Left ventricle myocardium inferior (tissue), 1 donor: Measurements from ENCODE around the gene TMEM132A. TPM values are rescaled to one million over a fixed set of nuclear protein-coding genes. Genes with fewer than 3 reads are reported as not detected.

Source experiments
- DNase-seq: peaks from one replicate; pipeline ENCODE4 v3.0.0-alpha.2; 2020
- H3K27ac ChIP-seq: fragments of 200-600 bp; replicated peaks from 2 replicates; pipeline ENCODE4 v1.8.0; 2021
- H3K27me3 ChIP-seq: fragments of 200-600 bp; 2 replicates; pipeline ENCODE4 v1.8.0; 2021; ENCODE audit warnings: low read depth
- H3K36me3 ChIP-seq: fragments of 200-600 bp; 2 replicates; pipeline ENCODE4 v1.8.0; 2021
- H3K4me1 ChIP-seq: fragments of 200-600 bp; 2 replicates; pipeline ENCODE4 v1.8.0; 2021
- H3K4me3 ChIP-seq: fragments of 200-600 bp; 2 replicates; pipeline ENCODE4 v1.8.0; 2021; ENCODE audit warnings: mild to moderate bottlenecking, moderate library complexity
- H3K9me3 ChIP-seq: fragments of 200-600 bp; replicated peaks from 2 replicates; pipeline ENCODE4 v1.8.0; 2021
- intact Hi-C: fragments of 100-400 bp; cut with micrococcal nuclease; formaldehyde crosslinking; loops from one replicate; pipeline ENCODE4 v1.11.0; 2022
- total RNA-seq: library from RNA; stranded (reverse); fragmentation: NEBNext Ultra II Directional; extraction: Animal tissue kit (Norgen Biotek cat#: 25700); gene quantifications from one replicate; pipeline ENCODE4 v1.2.1, GENCODE V29; 2021
- TF ChIP-seq, protein P1 (sequence below): fragments of 200-600 bp; IDR thresholded peaks from 2 replicates; pipeline ENCODE4 v1.8.0; 2021; ENCODE audit warnings: antibody characterized with exemption, mild to moderate bottlenecking, borderline replicate concordance
- donor health status: DM: no; HTN: yes; CAD: no; lungs with severe emphysema.

The TMEM132A gene
- total RNA-seq, 1 donor from 2014 or later, result 6.4 TPM

DNA sequence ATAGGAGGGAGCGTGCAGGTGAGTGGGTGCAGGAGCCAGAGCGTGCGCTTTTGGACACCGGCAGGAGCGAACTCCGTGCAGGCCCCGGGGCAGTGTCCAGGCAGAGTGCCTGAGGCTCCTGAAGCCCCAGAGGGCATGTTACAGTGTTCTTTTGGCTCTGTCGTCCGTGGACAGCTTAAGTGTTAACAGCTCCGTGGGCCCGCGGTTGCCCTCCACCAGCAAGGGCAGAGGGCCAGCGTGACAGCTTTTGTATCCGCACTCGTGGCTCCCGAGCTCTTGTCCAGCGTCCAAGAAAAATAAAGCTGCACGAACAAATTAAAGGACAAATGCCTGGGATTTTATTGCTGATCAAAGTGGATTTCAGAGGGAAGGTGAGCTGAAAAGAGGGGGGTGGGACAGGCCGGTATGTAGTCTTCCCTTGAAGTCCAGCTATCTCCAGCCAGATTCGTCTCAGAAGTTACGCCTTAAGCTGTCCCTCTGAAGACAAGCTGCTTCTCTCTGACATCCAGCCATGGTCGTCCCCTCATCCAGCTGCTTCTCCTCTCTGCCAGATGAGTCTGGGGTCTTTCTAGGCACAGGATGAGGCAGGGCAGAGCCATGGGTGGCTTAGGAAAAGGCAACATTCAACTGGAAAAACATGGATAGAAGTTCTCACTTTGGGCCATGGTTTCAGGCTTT lies 11.3 kb upstream of the TMEM132A start:
- H3K4me1 ChIP-seq, result peaks cover 72% of the 10 kb centered on the region

DNA sequence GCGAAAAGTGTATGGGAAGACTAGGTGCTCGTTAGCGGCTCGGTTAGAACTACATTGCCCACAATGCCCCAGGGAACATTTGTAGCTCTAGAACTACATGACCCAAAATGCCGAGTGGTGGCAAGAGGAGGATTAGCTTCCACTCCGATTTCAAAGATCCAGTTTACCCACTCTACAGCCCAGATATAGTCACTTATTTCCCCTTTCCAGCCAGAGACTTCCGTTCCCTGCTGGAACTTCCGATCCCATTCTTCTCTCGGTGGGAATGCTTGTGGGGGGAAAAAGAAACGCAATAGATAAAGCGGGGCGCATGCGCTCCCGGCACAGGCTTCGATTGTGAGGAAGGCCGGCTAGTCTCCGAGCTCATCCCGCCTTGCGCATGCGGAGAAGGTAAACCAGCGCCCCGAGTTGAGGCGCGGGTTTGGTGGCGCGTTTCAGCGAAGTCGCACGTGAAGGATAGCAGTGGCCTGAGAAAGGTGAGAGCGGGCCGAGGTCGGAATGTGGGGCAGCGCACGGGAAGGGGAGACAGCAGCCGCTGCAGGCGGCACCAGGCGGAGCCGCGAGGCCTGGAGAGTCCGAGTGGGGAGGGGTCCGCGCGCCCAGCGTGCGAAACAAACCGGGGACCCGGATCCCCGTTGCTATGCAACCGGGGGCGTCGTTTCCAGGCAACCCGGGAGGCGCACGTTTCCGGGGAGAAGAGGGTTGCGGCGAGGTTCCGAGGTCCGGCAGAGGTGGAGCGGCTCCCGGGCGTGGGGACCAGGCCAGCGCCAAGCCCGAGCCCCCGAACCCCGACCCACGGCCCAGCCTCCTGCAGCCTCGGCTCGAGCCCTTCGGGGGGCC lies 10.2 kb upstream of the TMEM132A start, which contains the start of gene TMEM109:
TMEM109 (plus strand) TSS at position 366 of the 840 bp plus-strand sequence. CDS start 5,536 bp downstream, outside the sequence.
- H3K4me1 ChIP-seq, result peaks cover 82% of the 10 kb centered on the region
- peak within 1 kb of the TSS; percentile 94 for H3K4me3 ChIP-seq
- peak within 1 kb of the TSS; percentile 98 for H3K27ac ChIP-seq
- TF ChIP-seq, protein P1, sequence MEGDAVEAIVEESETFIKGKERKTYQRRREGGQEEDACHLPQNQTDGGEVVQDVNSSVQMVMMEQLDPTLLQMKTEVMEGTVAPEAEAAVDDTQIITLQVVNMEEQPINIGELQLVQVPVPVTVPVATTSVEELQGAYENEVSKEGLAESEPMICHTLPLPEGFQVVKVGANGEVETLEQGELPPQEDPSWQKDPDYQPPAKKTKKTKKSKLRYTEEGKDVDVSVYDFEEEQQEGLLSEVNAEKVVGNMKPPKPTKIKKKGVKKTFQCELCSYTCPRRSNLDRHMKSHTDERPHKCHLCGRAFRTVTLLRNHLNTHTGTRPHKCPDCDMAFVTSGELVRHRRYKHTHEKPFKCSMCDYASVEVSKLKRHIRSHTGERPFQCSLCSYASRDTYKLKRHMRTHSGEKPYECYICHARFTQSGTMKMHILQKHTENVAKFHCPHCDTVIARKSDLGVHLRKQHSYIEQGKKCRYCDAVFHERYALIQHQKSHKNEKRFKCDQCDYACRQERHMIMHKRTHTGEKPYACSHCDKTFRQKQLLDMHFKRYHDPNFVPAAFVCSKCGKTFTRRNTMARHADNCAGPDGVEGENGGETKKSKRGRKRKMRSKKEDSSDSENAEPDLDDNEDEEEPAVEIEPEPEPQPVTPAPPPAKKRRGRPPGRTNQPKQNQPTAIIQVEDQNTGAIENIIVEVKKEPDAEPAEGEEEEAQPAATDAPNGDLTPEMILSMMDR, result no peak
- H3K27me3 ChIP-seq, result no peaks in the 10 kb centered on the region
- DNase-seq, result peak; percentile 89
- intact Hi-C loops, result no loop called here
- H3K9me3 ChIP-seq, result no peaks in the 10 kb centered on the region
- H3K36me3 ChIP-seq, result no peaks in the 10 kb centered on the region

More for the DNA sequence above, 11.3 kb upstream of the TMEM132A start:
- intact Hi-C loops, result no loop called here
- peak overlapping the region; percentile 94 for H3K4me3 ChIP-seq
- DNase-seq, result no peak
- TF ChIP-seq, protein P1, result no peak
- no peaks in the 10 kb centered on the region for H3K36me3 ChIP-seq
- H3K27ac ChIP-seq, result peak overlapping the region; percentile 98
- H3K27me3 ChIP-seq, result no peaks in the 10 kb centered on the region
- no peaks in the 10 kb centered on the region for H3K9me3 ChIP-seq

DNA sequence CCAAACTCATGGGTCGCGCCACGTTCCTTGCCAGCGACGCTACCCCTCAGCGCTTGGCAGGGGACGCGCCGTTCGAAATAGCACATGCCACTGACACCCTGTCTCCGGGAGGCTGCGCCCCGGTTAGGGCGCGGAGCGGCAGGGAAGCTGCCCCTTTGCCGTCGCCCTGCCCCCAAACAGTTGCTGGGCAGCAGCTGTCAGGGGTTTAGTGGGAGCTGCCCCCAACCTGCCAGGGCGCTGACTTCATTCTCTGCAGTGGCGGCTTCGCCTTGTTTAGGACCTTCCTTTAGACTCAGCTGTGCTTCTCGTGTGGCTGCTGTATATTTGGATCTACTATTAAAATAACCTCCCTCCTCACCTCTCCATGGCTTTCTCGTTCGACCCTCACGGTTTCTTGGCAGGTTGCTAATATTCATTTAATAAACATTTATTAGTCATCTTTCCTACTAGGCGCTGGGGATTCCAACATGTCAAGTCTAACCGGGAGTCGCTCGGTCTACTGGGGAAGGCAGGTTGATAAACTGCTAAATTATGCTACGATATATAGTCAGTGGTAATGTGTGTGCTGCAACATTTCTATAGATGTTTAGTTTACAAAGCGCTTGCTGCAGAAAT lies 9.5 kb upstream of the TMEM132A start:
- peak overlapping the region; percentile 98 for H3K27ac ChIP-seq
- no peak for DNase-seq
- H3K36me3 ChIP-seq, result peaks cover 3% of the 10 kb centered on the region
- peak overlapping the region; percentile 94 for H3K4me3 ChIP-seq
- no peaks in the 10 kb centered on the region for H3K27me3 ChIP-seq
- peaks cover 89% of the 10 kb centered on the region for H3K4me1 ChIP-seq
- no peaks in the 10 kb centered on the region for H3K9me3 ChIP-seq
- intact Hi-C loops, result no loop called here
- TF ChIP-seq, protein P1, result no peak

DNA sequence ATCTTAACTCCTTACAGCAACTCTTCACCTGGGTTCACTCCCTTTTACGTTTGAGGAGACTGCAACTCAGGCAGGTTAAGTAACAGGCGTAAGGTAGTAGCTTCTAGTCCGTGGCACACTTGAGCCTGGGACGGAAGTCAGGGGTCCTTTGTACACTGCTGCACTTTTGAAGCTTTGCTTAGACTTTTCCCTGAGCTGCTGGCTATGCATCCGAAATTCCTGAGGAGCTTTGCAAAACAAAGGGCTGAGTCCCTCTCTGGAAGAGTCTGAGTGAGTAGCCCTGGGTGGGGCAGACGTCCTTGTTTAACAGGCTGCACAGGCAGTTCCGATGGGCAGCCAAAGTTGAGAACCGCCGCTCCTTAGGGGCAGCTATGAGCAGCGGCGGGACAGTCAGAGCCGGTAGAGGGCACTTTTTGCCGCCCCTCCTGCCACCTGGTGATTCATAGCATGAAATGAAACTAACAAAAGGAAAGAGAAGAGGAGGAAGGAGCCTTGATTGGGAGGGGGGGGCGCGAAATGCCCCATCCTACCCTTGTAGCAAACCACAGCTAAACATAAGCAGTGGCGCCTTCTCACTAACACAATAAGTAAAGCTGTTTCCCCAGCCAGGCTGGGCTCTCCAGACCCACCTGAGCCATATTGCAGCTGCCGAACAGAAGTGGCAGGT lies 8.9 kb upstream of the TMEM132A start:
- Histone ChIP-seq H3K9me3 (no peaks in the 10 kb centered on the region), H3K27me3 (no peaks in the 10 kb centered on the region), H3K36me3 (peaks cover 9% of the 10 kb centered on the region), H3K27ac (peak overlapping the region; percentile 98), H3K4me3 (peak overlapping the region; percentile 94), H3K4me1 (peaks cover 94% of the 10 kb centered on the region)
- DNase-seq, result peak; percentile 49
- TF ChIP-seq, protein P1, result peak; percentile 49
- intact Hi-C loops, result no loop called here

DNA sequence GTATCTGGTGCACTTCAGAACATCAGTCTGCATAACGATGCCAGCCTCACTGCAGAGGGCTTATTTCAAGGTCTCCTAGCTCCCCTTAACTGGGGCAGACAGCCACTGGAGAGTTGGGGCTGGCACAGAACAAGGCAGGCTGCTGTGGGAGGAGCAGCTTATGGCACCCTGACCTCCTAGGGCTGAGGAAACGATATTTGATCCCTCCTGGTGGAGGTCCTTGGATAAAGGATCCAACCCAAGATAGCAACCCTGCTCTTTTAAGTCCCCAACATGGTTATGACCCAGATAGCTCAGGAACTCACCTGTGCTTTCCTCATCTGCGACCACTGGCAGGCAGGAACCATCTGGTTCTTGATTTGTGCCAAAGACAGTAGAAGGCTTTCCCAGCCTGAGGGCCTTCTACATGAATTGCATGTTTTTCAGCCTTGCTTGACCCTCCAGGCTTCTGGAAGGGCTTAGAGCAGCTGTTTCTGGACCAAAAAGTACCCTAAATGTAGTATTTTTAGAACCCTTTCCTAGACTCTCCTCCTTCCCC lies 7.5 kb upstream of the TMEM132A start:
- no peaks in the 10 kb centered on the region for H3K27me3 ChIP-seq
- peaks cover 23% of the 10 kb centered on the region for H3K36me3 ChIP-seq
- H3K4me1 ChIP-seq, result peaks cover 81% of the 10 kb centered on the region
- H3K9me3 ChIP-seq, result no peaks in the 10 kb centered on the region
- H3K4me3 ChIP-seq, result no peak overlapping the region
- H3K27ac ChIP-seq, result no peak overlapping the region
- no peak for DNase-seq
- intact Hi-C loops, result no loop called here
- TF ChIP-seq, protein P1, result no peak
